A673 (cell line): ENCODE results near the gene PATJ. TPM values are rescaled to one million over a fixed set of nuclear protein-coding genes. Genes with fewer than 3 reads are reported as not detected.

Experiments
- BruUV-seq: library from RNA; stranded (reverse); fragments of 400-500 nt; replicated peaks from 2 replicates; lab custom pipeline; 2021; lab: Mats Ljungman, UMichigan
- CTCF ChIA-PET: fragments of 300-600 bp; sonication (Branson Sonifier 250); formaldehyde crosslinking; loops from one replicate; lab custom pipeline; 2022; ENCODE audit warnings: antibody characterized with exemption; lab: Charles Lee
- POLR2A ChIA-PET: fragments of 300-600 bp; sonication (Branson Sonifier 250); formaldehyde crosslinking; loops from one replicate; lab custom pipeline; 2022; ENCODE audit warnings: antibody characterized with exemption; ENCODE audit not compliant: low non-redundant PET; lab: Charles Lee
- DNase-seq: peaks from one replicate; pipeline ENCODE4 v3.0.0-alpha.2; 2015; ENCODE audit warnings: low spot score
- H3K27ac ChIP-seq: fragments of 200-600 bp; sonication (generic); 2 replicates; pipeline ENCODE4 v1.5.1; 2016; ENCODE audit warnings: mixed run types, low read depth, mild to moderate bottlenecking, mixed read lengths, antibody characterized with exemption, low read length; ENCODE audit not compliant: poor library complexity, severe bottlenecking
- H3K27me3 ChIP-seq: fragments of 200-600 bp; sonication (generic); replicated peaks from 2 replicates; pipeline ENCODE4 v1.6.1; 2017; ENCODE audit warnings: mixed run types, low read depth, mild to moderate bottlenecking, mixed read lengths, antibody characterized with exemption, low read length; ENCODE audit not compliant: insufficient read depth, poor library complexity
- H3K36me3 ChIP-seq: fragments of 200-600 bp; sonication (generic); 2 replicates; pipeline ENCODE4 v1.6.1; 2016; ENCODE audit warnings: mixed run types, mild to moderate bottlenecking, mixed read lengths, antibody characterized with exemption, low read length; ENCODE audit not compliant: insufficient read depth, poor library complexity, severe bottlenecking
- H3K4me1 ChIP-seq: fragments of 200-600 bp; sonication (generic); 2 replicates; pipeline ENCODE4 v1.6.1; 2017; ENCODE audit warnings: mixed run types, mild to moderate bottlenecking, mixed read lengths, antibody characterized with exemption, low read length; ENCODE audit not compliant: insufficient read depth, poor library complexity, severe bottlenecking
- H3K4me3 ChIP-seq: fragments of 200-600 bp; sonication (generic); 2 replicates; pipeline ENCODE4 v1.5.1; 2016; ENCODE audit warnings: low read depth, mixed run types, mild to moderate bottlenecking, mixed read lengths, low read length; ENCODE audit not compliant: poor library complexity, severe bottlenecking
- H3K9me3 ChIP-seq: fragments of 200-600 bp; sonication (generic); 2 replicates; pipeline ENCODE4 v1.6.1; 2016; ENCODE audit warnings: mixed run types, low read depth, mild to moderate bottlenecking, mixed read lengths, antibody characterized with exemption, low read length; ENCODE audit not compliant: poor library complexity, severe bottlenecking
- EZH2 ChIP-seq: fragments of 200-600 bp; sonication (generic); IDR thresholded peaks from 2 replicates; pipeline ENCODE4 v1.6.1; 2017; ENCODE audit warnings: borderline replicate concordance, low read depth, mild to moderate bottlenecking, mixed read lengths, antibody characterized with exemption, low read length; ENCODE audit not compliant: poor library complexity, severe bottlenecking
- intact Hi-C: fragments of 100-400 bp; cut with micrococcal nuclease; formaldehyde crosslinking; loops from one replicate; pipeline ENCODE4 v1.10.0; 2022; ENCODE audit not compliant: unreplicated experiment
- total RNA-seq: library from RNA; stranded (reverse); gene quantifications from 2 replicates; pipeline ENCODE4 v1.2.3, GENCODE V29; 2021
- TF ChIP-seq, protein P1 (sequence below): fragments of 300-800, 200-600 bp; sonication (generic); conservative IDR thresholded peaks from 2 replicates; pipeline ENCODE4 v1.5.1; 2017; ENCODE audit warnings: low read depth, mild to moderate bottlenecking, antibody characterized with exemption, low read length, moderate library complexity, mixed read lengths

Gene PATJ
- total RNA-seq, 1 experiment from 2014 or later, result 6.6 TPM

DNA sequence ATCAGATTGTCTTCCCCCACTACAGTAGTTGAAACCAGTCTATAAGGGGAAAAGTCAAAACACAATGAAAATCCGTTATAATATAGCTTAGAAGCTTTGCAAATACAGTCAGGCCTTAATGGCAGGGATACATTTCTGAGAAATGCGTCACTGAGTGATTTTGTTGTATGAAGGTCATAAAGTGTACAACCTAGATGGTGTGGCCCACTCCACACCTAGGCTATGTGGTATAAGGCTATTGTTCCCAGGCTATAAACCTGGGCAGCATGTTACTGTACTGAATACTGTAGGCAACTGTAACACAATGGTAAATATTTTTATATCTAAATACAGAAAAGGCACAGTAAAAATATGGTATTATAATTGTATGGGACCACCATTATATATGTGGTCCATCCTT, 264.4 kb downstream of the PATJ start:
- Histone ChIP-seq H3K4me1 (no peaks in the 10 kb centered on the region), H3K27me3 (no peaks in the 10 kb centered on the region), H3K27ac (no peak overlapping the region), H3K36me3 (no peaks in the 10 kb centered on the region), H3K4me3 (no peak overlapping the region), H3K9me3 (no peaks in the 10 kb centered on the region)
- CTCF ChIA-PET, result no interaction called here
- TF ChIP-seq EZH2, result no peak
- TF ChIP-seq, protein P1, sequence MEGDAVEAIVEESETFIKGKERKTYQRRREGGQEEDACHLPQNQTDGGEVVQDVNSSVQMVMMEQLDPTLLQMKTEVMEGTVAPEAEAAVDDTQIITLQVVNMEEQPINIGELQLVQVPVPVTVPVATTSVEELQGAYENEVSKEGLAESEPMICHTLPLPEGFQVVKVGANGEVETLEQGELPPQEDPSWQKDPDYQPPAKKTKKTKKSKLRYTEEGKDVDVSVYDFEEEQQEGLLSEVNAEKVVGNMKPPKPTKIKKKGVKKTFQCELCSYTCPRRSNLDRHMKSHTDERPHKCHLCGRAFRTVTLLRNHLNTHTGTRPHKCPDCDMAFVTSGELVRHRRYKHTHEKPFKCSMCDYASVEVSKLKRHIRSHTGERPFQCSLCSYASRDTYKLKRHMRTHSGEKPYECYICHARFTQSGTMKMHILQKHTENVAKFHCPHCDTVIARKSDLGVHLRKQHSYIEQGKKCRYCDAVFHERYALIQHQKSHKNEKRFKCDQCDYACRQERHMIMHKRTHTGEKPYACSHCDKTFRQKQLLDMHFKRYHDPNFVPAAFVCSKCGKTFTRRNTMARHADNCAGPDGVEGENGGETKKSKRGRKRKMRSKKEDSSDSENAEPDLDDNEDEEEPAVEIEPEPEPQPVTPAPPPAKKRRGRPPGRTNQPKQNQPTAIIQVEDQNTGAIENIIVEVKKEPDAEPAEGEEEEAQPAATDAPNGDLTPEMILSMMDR, result no peak
- no TSS peak for BruUV-seq
- DNase-seq, result no peak
- POLR2A ChIA-PET, result no interaction called here
- intact Hi-C loops, result no loop called here

DNA sequence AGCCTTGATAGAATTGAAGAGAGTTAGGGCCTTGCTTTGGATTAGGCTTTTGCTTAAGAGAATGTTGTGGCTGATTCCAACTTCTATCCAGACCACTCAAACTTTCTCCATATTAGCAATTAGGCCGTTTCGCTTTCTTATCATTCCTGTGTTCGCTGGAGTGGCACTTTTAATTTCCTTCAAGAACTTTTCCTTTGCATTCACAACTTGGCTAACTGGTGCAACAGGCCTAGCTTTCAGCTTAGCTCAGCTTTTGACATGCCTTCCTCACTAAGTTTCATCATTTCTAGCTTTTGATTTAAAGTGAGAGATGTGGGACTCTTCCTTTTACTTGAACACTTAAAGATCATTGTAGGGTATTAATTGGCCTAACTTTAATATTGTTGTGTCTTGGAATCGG, 268.7 kb downstream of the PATJ start:
- CTCF ChIA-PET, result no interaction called here
- no peak overlapping the region for H3K27ac ChIP-seq
- intact Hi-C loops, result no loop called here

DNA sequence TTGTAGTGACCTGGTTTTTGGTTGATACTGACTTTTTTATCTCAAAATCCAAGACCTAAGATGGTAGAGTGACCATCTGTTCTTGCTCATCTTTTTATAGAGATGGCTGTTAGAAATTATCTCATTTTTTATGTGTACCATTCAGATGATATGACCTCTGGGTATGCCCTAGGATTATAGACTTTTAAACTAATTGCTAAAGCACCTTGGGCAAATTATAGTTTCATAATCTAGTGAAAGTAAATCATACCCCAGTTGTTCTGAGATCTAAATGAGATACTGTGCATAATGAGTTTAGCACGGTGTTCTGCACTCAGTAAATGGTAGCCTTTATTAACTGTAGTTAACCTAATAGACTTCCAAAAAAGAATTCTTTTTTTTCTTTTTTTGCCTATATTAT, 269.8 kb downstream of the PATJ start:
- Histone ChIP-seq H3K4me1 (no peaks in the 10 kb centered on the region), H3K4me3 (no peak overlapping the region), H3K27me3 (no peaks in the 10 kb centered on the region), H3K9me3 (no peaks in the 10 kb centered on the region), H3K36me3 (no peaks in the 10 kb centered on the region), H3K27ac (no peak overlapping the region)
- TF ChIP-seq EZH2, result no peak
- TF ChIP-seq, protein P1, result no peak
- ChIA-PET POLR2A (interaction anchor here (0.6 kb wide), 2 partner anchors 10 to 440 kb away, joined by 3 read pairs; no protein-coding TSS in a partner anchor), CTCF (no interaction called here)
- intact Hi-C loops, result no loop called here
- no TSS peak for BruUV-seq
- no peak for DNase-seq

More for the DNA sequence above, 268.7 kb downstream of the PATJ start:
- no peaks in the 10 kb centered on the region for H3K27me3 ChIP-seq
- POLR2A ChIA-PET, result no interaction called here
- no peaks in the 10 kb centered on the region for H3K9me3 ChIP-seq
- TF ChIP-seq, protein P1, result no peak
- TF ChIP-seq EZH2, result no peak
- no peak for DNase-seq
- no TSS peak for BruUV-seq
- H3K4me3 ChIP-seq, result no peak overlapping the region
- H3K36me3 ChIP-seq, result no peaks in the 10 kb centered on the region
- no peaks in the 10 kb centered on the region for H3K4me1 ChIP-seq
